Duodenal mucosa (tissue), 2 donors: Measurements from ENCODE around the gene AGFG1.

Source experiments
- H3K27ac ChIP-seq: one replicate; pipeline ENCODE4 v1.7.0; 2013; ENCODE audit warnings: low read depth, low read length
- H3K27me3 ChIP-seq, 2 donors: one replicate each; pipeline ENCODE4 v1.7.0; 2013; ENCODE audit warnings: low read length in 2 of 2, control low read depth in 1 of 2; ENCODE audit not compliant: insufficient read depth in 2 of 2, control insufficient read depth in 1 of 2
- H3K36me3 ChIP-seq, 2 donors: one replicate each; pipeline ENCODE4 v1.7.0; 2013; ENCODE audit warnings: low read length in 2 of 2, control low read depth in 1 of 2; ENCODE audit not compliant: insufficient read depth in 2 of 2, control insufficient read depth in 1 of 2
- H3K4me1 ChIP-seq, 2 donors: one replicate each; pipeline ENCODE4 v1.7.0; 2013; ENCODE audit warnings: low read length in 2 of 2, control low read depth in 1 of 2; ENCODE audit not compliant: insufficient read depth in 2 of 2, control insufficient read depth in 1 of 2
- H3K4me3 ChIP-seq, 2 donors: one replicate each; pipeline ENCODE4 v1.7.0; 2013; ENCODE audit warnings: low read length in 2 of 2, low read depth in 1 of 2
- H3K9ac ChIP-seq, 2 donors: one replicate each; pipeline ENCODE4 v1.7.0; 2013; ENCODE audit warnings: low read length in 2 of 2, low read depth in 1 of 2
- H3K9me3 ChIP-seq, 2 donors: one replicate each; pipeline ENCODE4 v1.7.0; 2013; ENCODE audit warnings: low read length in 2 of 2, control low read depth in 1 of 2; ENCODE audit not compliant: control insufficient read depth in 1 of 2

Gene AGFG1

DNA sequence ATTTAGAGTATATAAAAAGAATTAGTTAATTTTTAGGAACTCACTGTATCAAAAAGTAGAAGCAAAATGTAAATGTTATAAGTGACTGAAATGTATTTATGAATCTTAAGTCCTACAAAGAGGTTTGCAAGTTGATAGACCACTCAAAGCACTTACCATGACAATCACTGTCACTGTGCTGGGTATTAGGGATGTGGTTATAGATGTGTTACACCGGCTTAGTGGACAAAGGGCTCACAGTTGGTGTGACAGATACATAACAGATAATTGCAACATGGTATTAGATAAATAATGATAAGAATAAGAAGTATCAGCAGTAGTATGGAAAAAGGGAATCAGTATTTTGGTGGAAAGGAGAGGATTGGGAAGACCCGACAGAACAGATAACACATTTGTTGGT lies 21.6 kb downstream of the AGFG1 start:
- no peak overlapping the region for H3K9ac ChIP-seq
- no peaks in the 10 kb centered on the region for H3K27me3 ChIP-seq
- no peak overlapping the region for H3K4me3 ChIP-seq
- peaks cover 0 to 9% of the 10 kb centered on the region in 2 donors for H3K4me1 ChIP-seq
- H3K27ac ChIP-seq = no peak overlapping the region
- H3K9me3 ChIP-seq = no peaks in the 10 kb centered on the region
- H3K36me3 ChIP-seq = peaks cover 0 to 8% of the 10 kb centered on the region in 2 donors

DNA sequence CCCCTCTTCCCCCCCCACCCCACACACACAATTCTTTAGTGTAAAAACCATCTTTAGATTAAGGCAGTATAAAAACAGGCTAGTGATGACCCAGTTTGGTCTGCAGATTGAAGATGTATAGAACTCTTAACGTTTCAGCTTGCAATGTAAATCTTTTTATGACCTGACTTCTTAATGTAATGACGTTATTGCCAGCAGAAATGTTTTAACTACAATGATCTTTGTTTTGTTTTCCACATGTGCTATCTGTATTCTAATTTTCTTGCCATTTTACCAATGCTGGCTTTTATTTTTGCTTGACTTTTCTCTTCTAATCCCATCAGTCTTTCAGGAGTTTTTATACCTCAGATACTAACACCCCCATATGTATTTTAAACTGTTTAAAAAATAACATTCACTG lies 25.2 kb downstream of the AGFG1 start:
- no peaks in the 10 kb centered on the region for H3K27me3 ChIP-seq
- H3K36me3 ChIP-seq = peaks cover 6 to 8% of the 10 kb centered on the region in 2 donors
- no peaks in the 10 kb centered on the region for H3K4me1 ChIP-seq
- no peak overlapping the region for H3K27ac ChIP-seq
- no peak overlapping the region for H3K9ac ChIP-seq
- no peak overlapping the region for H3K4me3 ChIP-seq
- H3K9me3 ChIP-seq = no peaks in the 10 kb centered on the region

- no peak overlapping the region for H3K4me3 ChIP-seq
Measured at GRCh38 chr2:227499627-227500300, 27.8 kb downstream of the AGFG1 start.

DNA sequence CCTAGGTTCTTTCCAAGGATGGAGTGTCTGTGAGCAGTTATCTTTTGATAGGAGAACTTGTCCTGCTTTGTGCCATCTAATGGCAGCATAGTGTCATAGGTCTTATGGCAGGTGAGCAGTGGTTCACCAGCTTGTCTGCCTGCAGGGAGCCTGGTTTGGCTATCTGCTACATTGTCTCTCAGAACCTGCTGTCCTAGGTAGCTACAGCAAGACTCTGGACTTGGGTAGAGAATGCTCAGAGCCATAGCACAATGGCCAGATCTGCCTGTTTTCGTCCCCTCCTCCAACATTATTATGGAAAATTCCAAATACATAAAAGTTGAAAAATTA lies 28.3 kb downstream of the AGFG1 start:
- Histone ChIP-seq H3K27me3 (no peaks in the 10 kb centered on the region), H3K9me3 (no peaks in the 10 kb centered on the region), H3K4me3 (no peak overlapping the region), H3K27ac (no peak overlapping the region), H3K36me3 (peaks cover 0 to 6% of the 10 kb centered on the region in 2 donors), H3K9ac (no peak overlapping the region), H3K4me1 (peaks cover 17% of the 10 kb centered on the region in 2 donors)

More at GRCh38 chr2:227499627-227500300, 27.8 kb downstream of the AGFG1 start:
- H3K4me1 ChIP-seq = peaks cover 13 to 17% of the 10 kb centered on the region in 2 donors
- no peaks in the 10 kb centered on the region for H3K9me3 ChIP-seq
- no peak overlapping the region for H3K9ac ChIP-seq
- no peak overlapping the region for H3K27ac ChIP-seq
- peaks cover 0 to 6% of the 10 kb centered on the region in 2 donors for H3K36me3 ChIP-seq
- no peaks in the 10 kb centered on the region for H3K27me3 ChIP-seq

DNA sequence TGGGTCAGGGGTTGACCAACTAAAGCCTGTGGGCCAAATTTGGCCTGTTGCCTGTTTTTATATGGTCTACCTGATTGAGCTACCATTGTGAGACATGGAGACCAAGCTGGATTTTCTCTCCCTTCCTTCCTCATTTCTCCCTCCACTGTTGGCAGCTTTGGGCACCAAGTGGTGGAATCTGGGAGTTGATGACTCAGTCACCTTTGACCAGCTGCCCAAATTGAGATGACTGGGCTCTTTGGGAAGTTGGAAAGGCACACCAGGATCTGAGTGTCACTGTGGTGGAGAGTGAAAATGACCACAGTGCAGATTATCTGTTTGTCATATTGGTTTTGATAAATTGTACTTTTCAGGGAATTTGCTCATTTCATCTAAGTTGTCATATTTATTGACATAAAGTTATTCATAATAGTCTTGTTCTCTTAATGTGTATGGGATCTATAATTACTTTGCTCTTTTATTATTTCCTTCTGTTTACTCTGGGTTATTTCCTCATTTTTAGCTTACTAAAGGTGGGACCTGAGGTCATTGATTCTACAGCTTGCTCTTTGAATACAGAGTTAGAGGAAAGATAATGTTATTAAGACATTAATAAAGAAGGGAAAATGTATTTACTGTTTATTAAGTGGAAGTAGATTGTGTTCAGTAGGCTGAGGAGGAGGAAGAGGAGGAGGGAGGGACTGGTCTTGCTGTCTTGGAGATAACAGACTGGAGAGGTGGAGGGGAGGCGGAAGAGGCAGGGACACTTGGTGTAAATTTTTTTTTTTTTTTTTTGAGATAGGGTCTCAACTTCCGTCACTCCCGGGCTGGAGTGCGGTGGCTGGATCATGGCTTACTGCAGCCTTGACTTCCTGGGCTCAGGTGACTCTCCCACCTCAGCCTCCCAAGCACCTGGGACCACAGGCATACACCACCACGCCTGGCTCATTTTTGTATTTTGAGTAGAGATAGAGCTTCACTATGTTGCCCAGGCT lies 31.8 kb downstream of the AGFG1 start:
- Histone ChIP-seq H3K4me3 (no peak overlapping the region), H3K9me3 (no peaks in the 10 kb centered on the region), H3K27me3 (no peaks in the 10 kb centered on the region), H3K36me3 (peaks cover 0 to 6% of the 10 kb centered on the region in 2 donors), H3K9ac (no peak overlapping the region), H3K27ac (no peak overlapping the region), H3K4me1 (peaks cover 31 to 37% of the 10 kb centered on the region in 2 donors)

DNA sequence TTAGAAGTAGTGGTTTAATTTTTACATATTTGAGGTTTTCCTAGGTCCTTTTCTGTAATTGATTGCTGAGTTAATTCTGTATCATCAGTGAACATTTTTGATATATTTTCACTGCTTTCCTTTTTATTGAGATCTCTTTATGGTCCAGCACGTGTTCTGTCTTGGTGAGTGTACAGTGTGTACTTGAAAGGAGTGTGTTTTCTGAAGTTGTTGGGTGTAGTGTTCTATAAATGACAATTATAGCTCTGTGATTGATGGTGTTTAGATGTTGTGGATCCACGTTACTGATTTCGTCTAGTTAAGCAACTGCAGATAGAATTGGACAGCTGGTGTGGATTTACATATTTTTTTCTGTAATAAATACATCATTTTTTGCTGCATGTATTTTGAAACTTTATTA lies 32.7 kb downstream of the AGFG1 start:
- Histone ChIP-seq H3K4me3 (no peak overlapping the region), H3K9ac (no peak overlapping the region), H3K36me3 (peaks cover 0 to 6% of the 10 kb centered on the region in 2 donors), H3K27ac (no peak overlapping the region), H3K27me3 (no peaks in the 10 kb centered on the region), H3K9me3 (no peaks in the 10 kb centered on the region), H3K4me1 (peaks cover 31 to 45% of the 10 kb centered on the region in 2 donors)

DNA sequence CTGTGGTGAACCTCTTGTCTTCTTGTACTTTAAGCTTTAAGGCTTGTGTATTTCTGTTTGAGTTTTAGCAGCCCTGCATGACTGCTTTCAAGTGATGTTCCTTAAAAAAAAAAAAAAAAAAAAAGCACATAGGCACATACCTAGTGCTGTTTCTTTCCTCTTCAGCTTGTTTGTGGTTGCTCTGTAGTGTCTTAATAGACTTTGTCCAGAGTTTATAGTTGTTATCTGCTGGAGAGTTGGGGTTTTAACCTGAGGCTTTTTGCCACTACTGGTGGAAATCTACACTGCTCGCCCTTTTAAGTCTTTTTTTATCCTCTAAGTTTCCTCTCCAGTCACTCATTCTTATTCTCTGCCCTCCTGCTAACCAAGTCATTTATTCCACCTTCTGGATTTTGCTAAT lies 34.5 kb downstream of the AGFG1 start:
- Histone ChIP-seq H3K4me1 (peaks cover 44 to 56% of the 10 kb centered on the region in 2 donors), H3K27me3 (no peaks in the 10 kb centered on the region), H3K9ac (no peak overlapping the region), H3K27ac (no peak overlapping the region), H3K36me3 (no peaks in the 10 kb centered on the region), H3K4me3 (no peak overlapping the region), H3K9me3 (no peaks in the 10 kb centered on the region)

DNA sequence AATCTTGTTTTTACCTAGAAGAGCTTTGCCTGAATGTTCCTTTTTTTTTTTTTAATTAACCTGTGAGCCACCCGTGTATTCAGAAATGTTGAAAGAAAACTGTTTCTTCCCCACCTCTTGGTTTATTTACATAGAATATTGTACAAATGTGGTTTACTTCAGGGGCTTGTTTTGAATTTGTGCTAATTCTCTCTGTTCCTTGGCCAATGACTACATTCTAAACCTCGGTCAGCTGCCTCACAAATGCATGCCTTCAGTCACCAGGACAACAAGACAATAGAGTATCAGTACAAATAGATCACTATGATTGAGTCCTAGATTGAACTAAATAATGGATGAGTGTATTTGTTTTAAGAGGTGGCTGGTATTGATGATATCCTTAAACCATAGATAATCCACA lies 36.0 kb downstream of the AGFG1 start:
- Histone ChIP-seq H3K9me3 (no peaks in the 10 kb centered on the region), H3K4me1 (peaks cover 46 to 64% of the 10 kb centered on the region in 2 donors), H3K4me3 (no peak overlapping the region), H3K36me3 (no peaks in the 10 kb centered on the region), H3K27ac (no peak overlapping the region), H3K9ac (no peak overlapping the region), H3K27me3 (no peaks in the 10 kb centered on the region)

DNA sequence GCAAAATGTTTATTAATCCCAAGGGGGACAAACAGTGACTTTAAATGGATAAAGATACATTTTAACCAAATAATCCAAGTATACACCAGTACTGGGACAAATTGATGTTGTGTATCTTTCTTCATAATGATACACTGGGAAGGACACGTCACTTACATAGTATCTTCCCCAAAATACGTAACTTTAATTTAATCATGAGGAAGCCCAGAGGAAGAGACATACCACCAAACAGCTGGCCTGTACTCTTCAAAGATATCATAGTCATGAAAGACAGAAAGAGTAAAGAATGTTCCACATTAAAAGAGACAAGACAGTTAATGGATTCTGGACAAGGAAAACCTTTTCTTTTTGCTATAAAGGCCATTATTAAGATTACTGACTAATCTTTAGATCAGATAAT lies 37.1 kb downstream of the AGFG1 start:
- Histone ChIP-seq H3K4me1 (peaks cover 35 to 62% of the 10 kb centered on the region in 2 donors), H3K27me3 (no peaks in the 10 kb centered on the region), H3K9me3 (no peaks in the 10 kb centered on the region), H3K4me3 (no peak overlapping the region), H3K27ac (no peak overlapping the region), H3K36me3 (no peaks in the 10 kb centered on the region), H3K9ac (no peak overlapping the region)
